HG02798 (cell line): ENCODE data around the gene CACNA1G.

Experiments
- ATAC-seq: cut with Tn5 transposase; IDR thresholded peaks from one replicate; pipeline ENCODE4 v1.9.1; 2021; ENCODE audit warnings: mild to moderate bottlenecking; ENCODE audit not compliant: unreplicated experiment, poor library complexity

CACNA1G gene

DNA sequence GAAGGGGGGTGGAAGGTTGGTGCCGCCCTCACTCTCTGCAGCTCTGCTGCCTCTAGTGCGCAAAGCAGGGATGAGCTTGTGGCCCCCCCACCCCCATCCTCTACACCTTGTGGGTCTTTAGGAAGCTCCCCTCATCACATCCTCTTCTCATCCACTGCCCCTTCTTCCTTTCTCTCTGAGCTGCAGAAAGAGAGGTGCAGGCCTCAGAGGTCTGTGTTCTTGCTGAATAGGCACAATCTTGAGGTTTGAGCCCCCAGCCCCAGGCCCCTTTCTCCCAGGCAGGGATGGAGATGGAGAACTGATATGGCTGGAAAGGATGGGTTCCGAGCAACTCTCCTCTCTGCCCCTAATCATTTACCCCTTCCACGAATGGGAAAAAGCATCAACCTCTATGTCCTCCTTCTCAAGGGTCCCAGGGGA lies 2.6 kb downstream of the CACNA1G start:
- ATAC-seq: no peak

DNA sequence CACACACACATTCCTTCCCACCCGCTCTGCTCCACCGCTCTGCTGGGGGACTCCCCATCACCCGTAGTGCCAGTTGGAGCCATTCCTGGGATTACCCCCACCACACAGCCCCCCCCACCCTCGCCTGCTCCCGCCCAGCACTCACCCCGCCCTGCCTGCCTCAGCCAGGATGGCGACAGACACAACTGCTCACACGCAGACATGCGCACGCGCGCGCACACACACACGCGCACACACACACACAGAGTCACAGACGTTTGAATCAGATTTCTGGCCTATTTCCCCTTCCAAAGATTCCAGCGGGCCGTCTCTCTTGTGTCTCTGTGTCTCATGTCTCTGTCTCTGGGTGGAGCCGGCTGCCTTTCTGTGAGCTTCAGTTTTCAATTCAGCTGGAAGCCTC lies 4.4 kb downstream of the CACNA1G start:
- ATAC-seq: no peak

DNA sequence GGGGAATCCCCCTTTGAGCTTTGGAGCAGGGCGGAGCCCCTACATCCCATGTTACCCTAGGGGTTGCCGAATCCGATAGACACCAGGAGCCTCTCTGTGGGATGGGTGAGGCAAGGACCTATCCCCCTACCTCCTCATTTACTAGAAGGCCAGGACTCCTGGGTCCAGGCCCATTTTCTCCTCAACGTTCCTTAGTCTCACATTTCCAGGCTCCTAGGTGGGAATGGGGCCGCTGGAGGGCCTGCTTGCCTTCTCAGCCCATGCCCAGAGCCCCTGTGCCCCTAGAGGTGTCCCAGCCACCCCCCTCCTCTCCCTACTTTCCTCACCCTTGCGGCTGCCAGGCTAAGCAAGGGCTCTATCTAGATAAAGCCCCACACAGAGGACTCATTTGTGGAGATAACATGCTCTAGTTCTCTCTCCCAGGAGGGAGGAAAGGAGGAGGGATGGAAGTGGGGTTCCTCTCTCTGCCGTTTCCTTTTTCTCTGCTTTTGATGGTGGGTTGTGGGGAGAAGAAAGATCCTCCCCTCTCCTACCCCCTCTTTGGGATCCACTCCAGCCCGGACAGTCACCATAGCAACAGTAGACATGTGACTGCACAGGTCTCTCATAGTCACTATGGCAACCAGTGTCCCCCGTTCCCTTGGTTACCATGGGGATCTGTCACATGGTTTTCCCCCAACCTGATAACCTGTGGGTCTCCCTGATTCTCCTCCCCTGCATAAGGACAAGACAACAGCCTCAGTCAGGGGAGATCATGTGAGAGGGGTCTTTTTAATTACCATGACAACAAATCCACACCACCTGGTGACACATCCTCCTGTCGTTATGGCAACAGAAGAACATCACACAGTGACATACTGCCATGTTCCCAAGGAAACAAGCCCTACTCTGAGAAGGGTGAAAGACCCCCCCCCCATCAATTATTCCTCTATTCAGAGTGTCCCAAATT lies 5.2 kb downstream of the CACNA1G start:
- no peak for ATAC-seq

DNA sequence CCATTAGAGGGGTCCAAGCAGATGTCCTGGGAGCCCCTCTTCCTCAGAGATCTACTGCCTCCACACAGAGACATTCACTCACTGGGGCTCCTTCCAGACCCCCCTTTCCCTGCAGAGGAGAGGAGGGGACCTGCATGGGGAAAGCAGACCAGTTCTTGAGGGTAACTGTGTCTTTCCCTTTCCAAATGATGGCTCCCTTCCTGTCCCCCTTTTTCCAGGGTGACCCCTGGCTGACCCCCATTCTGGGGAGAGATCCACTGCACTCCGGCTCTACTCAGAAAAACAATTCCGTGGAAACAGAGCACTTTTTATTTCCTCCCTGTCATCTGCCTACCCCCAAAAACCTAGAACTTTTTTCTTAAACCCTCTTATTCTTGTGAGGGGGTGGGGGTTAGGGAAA lies 6.4 kb downstream of the CACNA1G start:
- ATAC-seq: no peak

DNA sequence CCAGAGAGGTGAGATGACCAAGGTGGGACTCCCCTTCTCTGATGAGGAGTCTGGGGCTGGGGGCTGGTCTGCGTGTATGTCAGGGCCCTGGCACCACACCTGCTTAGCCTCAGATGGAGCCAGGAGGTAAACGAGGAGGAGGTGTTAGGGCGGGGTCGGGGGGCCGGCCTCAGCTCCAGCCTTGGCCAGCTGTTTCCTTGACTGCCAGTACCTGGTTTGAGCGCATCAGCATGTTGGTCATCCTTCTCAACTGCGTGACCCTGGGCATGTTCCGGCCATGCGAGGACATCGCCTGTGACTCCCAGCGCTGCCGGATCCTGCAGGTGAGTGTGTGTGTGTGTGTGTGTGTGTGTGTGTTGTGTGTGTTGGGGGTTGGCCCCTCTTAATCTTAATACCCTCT lies 8.1 kb downstream of the CACNA1G start:
- ATAC-seq: no peak

DNA sequence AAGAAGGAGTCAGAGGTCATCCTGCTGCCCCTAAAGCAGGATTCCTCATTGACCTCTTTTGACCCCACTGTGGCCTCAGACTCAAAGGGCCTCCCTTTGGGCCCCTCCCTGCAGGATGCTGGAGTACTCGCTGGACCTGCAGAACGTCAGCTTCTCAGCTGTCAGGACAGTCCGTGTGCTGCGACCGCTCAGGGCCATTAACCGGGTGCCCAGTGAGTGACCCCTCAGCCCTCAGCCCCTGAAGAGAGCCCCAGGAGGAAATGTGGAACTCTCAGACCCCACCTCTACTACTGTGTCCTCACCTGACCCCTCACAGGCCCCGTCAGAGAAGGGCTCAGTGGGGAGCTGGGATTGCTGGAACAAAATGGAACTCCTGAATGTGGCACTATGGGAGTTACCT lies 9.1 kb downstream of the CACNA1G start:
- ATAC-seq: no peak

DNA sequence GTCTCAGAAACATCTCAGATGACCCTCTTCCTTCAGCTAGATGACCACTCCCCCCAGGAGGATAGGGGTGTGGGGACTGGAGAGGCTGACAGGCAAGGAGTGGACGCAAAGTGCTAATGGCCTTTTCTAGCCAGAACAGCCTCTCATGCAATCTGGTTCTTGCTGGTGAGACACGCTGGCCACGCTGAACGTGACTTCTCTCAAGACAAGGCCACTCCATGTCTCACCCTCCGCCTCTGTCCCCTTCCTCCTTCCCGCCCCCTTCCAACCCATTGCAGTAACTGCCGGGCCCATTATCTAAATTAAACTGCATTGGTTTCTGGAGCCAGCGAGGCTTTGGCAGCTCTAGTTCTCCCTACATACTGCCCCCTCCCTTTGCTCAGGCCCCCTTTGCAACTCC lies 9.5 kb downstream of the CACNA1G start:
- no peak for ATAC-seq

DNA sequence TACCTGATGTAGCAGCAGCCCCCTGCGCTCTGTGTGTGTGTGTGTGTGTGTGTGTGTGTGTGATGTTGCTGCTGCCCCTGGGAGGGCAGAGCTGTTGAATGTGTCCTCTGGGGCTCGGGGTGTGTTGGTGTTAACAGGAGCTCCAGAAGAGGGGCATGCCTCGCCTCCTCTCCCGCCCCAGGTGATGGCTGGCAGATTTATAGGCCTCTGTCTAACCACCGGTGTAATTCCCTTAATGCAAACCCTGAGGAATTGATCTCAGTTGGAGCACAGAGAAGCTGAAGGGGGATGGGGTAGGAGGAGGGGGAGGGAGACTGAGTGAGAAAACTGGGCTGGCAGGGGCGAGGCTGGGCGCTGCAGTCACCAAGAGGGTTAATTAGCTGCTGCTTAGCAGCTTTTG lies 10.0 kb downstream of the CACNA1G start:
- ATAC-seq: no peak

DNA sequence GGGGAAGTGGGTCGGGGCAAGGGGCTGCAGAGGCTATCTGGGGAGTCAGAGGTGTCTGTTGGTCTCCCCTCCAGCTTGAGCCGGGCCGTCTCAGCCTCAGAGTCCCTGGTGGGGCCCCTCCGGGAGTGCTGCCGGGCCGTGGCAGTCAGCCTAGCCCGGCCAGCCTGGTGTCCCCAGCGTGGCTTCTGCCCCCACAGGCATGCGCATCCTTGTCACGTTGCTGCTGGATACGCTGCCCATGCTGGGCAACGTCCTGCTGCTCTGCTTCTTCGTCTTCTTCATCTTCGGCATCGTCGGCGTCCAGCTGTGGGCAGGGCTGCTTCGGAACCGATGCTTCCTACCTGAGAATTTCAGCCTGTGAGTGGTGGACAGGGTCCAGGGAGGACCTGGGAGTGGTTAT lies 11.2 kb downstream of the CACNA1G start:
- no peak for ATAC-seq

DNA sequence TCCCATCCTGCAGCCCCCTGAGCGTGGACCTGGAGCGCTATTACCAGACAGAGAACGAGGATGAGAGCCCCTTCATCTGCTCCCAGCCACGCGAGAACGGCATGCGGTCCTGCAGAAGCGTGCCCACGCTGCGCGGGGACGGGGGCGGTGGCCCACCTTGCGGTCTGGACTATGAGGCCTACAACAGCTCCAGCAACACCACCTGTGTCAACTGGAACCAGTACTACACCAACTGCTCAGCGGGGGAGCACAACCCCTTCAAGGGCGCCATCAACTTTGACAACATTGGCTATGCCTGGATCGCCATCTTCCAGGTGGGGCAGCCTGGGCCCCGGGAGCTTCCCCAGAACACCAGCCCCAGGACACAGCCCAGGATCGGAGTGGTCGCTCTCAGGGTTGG lies 12.0 kb downstream of the CACNA1G start:
- no peak for ATAC-seq

DNA sequence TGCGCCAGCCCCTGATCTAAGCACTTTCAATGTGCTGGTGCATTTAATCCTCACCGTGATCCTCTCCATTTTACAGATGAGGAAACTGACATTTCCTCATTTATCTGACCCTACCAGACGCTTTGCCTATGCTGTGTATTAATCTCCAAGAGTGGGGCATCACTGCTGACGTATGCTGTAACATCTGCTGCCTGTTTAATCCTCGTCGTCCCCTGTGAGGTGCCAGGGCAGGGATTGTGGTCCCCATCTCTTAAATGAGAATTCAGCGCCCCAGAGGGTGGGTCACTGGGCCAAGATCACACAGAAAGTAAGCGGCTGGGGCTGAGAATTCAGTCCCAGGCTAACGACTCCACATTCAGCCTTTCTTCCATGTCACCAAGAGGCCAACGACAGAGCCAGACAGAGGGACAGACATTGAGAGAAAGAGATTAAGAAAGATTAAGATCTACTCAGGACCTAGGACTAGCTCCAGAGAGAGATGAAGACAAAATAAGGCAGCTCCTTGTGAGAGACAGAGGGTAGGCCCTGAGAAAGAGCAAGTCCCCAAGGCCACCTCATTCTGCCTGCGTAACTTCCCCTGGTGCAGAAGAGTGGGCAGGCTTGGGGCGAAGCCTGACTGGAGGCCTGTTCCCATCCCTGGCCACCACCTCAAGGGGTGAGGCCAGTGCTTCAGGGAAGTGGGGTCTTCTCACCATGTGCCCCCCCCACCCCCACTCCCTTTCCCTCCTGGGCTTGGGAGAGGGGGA lies 13.5 kb downstream of the CACNA1G start:
- ATAC-seq: no peak

DNA sequence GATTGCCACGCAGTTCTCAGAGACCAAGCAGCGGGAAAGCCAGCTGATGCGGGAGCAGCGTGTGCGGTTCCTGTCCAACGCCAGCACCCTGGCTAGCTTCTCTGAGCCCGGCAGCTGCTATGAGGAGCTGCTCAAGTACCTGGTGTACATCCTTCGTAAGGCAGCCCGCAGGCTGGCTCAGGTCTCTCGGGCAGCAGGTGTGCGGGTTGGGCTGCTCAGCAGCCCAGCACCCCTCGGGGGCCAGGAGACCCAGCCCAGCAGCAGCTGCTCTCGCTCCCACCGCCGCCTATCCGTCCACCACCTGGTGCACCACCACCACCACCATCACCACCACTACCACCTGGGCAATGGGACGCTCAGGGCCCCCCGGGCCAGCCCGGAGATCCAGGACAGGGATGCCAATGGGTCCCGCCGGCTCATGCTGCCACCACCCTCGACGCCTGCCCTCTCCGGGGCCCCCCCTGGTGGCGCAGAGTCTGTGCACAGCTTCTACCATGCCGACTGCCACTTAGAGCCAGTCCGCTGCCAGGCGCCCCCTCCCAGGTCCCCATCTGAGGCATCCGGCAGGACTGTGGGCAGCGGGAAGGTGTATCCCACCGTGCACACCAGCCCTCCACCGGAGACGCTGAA lies 15.2 kb downstream of the CACNA1G start:
- ATAC-seq: no peak

DNA sequence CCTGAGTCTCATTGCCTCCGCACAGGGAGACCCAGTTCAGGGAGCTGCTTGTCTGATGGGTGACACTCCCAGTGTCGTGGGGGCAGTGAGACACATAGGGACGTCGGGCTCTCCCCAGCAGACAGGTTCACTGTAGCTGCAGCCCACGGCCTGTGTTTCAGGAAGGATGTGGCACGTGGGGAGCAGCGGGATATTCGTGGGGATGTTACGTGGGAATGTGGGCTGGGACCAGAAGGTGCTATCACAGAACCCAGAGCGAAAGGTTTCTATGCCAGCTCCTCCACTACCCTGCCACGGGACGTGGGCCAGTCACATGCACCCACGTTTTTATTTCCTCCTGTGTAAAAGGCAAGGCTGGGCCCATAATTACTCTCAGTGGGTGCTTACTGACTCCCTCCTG lies 16.3 kb downstream of the CACNA1G start:
- ATAC-seq: no peak

DNA sequence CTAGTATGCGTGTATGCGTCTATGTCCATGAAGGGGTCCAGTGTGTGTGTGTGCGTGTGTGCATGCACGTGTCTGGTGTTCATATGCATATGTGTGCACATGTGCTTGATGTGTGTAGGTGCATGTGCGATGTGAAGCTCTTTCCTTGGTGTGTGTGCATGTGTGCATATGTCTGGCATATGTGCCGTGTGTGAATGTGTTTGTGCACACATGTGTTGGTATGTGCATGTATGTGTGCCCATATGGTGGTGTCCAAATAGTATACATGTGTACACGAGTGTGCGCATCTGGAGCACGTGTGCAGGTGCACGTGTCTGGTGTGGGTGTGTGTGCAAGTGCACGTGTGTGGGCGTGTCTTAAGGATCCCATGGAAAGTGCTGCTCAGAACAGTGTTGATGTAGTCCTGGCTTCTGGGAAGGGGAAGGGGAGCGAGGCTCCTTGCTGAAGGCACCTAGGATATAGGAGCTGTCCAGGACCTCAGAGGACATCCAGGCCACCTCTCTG lies 17.0 kb downstream of the CACNA1G start:
- no peak for ATAC-seq

DNA sequence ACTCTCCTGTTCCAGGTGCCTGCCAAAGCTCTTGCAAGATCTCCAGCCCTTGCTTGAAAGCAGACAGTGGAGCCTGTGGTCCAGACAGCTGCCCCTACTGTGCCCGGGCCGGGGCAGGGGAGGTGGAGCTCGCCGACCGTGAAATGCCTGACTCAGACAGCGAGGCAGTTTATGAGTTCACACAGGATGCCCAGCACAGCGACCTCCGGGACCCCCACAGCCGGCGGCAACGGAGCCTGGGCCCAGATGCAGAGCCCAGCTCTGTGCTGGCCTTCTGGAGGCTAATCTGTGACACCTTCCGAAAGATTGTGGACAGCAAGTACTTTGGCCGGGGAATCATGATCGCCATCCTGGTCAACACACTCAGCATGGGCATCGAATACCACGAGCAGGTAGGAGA lies 17.7 kb downstream of the CACNA1G start:
- no peak for ATAC-seq

DNA sequence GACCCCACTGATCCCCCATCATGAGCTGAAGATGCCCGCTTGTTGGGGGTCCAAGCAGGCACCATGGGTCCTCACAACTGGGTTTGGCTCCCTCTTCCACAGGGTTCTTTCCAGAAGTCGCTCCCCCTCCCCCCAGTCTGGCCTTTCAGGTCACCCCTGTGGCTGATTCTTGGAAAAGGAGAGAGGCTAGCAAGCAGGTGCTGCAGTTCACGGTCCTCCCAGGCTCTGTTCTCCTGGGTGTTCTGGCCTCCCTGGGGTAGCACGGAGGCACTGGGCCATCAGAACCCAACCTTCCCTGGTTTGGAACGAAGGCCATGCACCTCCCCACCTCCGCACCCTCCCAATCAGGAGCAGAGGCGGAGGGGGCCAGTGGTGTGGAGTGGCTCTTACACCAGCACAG lies 18.9 kb downstream of the CACNA1G start:
- no peak for ATAC-seq

DNA sequence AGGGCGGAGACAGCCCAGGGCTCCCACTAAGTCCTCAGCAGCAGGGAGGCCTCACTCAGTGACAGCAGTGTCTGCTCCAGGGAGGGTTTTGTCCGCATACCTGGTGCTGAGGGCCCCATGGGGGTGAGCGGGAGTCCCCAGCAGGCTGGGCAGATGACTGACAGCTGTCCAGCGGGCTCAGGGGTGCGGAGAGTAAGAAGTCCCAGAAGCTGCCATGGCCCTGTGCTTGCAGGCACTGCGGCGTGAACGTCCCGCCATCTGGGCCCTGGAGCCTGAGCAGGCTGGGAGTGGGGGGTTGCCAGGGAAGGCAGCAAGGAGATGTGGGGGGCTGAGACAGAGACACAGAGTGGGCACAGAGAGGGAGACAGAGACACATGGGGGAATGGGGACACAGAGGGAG lies 20.1 kb downstream of the CACNA1G start:
- no peak for ATAC-seq

DNA sequence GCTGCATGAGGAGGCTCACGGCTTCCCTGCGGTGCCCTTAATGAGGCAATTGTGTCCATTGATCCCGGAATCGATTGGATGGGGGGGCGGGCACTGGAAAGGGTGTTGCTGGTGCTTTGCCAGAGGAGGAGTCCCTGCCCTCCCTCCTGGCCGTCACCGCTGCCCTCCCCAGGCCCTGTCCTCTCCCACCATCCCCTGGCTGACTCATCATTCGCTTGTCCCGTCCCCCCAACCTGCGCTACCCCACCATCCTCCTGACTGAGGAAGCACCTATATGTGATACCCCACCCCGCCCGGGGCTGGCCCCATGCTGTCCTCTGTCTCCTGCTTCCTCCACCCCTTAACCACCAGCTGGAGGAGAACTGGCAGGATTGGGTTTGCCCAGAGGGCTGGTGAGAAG lies 20.8 kb downstream of the CACNA1G start:
- ATAC-seq: no peak

DNA sequence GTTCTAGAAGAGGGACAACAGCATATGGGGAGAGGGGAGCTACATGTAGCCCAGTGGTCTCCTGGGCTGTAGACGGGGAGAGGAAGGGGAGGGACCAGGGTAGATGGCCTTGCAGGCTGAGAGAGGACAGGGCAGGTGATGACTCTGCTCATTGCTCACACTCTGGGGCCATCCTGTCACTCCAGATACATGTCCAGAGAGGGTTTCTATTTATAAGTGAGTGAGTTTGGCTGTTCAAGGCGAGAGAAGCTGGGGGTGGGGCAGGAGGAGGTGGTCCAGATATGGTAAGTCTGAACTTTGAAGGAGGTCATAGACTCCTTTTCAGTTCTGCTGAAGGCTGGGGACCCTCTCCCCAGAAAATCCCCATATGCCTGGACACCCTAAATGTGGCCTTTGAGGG lies 22.2 kb downstream of the CACNA1G start:
- no peak for ATAC-seq

DNA sequence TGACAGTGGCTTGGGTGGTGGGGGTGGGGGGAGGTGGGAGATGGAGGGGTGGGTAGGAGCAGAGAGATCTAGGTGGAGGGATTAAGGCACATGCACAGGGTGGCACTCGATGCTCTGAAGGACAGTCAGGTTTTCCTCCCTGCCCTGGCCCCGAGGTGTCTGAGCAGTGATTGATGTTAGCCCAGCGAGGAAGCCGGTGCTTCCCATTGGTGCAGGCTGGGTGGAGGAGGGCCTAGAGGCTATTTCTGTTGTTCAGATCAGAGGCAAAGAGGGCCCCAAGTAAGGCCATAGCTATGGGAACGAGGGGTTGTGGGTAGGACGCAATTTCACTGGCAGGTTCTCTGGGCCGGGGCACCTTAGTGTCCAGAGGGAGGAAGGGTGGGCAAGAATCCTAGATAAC lies 23.1 kb downstream of the CACNA1G start:
- ATAC-seq: no peak

DNA sequence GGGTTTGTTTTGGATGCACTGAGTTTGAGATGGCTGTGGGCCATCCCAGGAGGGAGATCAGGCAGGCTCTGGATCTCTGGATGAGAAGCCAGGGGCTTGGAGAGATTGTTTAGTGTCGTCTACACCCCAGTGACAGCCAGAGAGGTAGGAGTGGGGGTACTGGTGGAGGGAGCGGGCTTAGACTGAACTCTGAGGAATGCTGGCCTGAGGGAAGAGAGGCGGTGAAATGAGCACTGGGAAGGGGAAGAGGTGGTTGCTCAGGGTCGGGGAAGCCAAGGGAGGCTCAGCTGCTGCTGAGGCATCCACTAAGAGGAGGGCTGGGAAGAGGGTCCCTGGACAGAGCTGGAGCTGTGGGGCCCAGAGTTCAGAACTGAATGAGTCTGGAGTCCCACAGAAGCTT lies 23.6 kb downstream of the CACNA1G start:
- ATAC-seq: no peak
